ENCODE measurements around the gene HPGD.

GRCh38 chr4:174555789-174556630 lies 33.7 kb upstream of the HPGD start:
- TF ChIP-seq CTCF (IDR thresholded peaks at IDR 0.05) (no peak), POLR2A (IDR thresholded peaks at IDR 0.05) (no peak)

Data from body of pancreas (tissue), 4 donors.